HG03521 (cell line): ENCODE data around the gene MINAR1.
"Not testable (repeated sequence)": the region's sequence is repeated elsewhere in the genome, so short reads cannot be mapped to it uniquely, and the experiment has no call there.

Source experiments
- ATAC-seq: cut with Tn5 transposase; IDR thresholded peaks from one replicate; pipeline ENCODE4 v1.9.1; 2021; ENCODE audit warnings: mild to moderate bottlenecking, moderate library complexity; ENCODE audit not compliant: unreplicated experiment

MINAR1 gene

DNA sequence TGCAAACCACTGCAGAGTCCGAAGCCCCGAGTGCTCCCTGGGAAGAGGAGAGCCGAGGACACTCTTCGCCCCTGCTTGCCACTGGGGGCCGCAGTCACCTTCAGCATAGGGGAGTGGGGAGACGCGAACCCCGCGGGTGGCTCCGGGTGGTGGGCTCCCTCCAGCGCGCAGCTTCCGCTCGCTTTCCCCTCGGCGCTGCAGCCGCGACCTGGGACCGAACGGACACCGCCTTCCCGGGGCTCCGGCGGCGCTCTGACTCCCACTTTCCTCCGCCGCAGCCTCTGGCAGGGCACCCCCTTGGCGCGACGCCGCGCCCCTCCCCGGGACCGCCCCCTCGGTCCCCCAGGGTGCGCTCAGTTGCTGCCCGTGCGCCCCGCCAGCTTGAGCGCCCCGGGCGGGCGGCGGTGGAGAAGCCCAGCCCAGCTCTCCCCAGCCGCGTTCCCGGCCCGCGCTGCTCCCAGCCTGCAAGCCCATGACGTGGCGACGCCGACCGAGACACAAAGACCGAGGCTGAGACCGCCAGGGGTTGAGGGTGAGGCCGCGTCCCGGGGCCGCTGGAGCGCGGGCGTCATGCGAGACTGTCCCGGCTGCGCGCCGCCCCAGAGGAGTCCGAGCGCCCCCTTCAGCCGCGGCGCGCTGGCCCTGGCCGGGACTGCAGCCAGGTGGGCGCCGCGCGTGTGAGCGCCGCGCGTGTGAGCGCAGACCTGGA, at the start of gene MINAR1:
TSS of gene MINAR1 (plus strand) at position 701 of the 709 bp plus-strand sequence. CDS start 23,812 bp downstream, outside the sequence.
- ATAC-seq, result no peak

GRCh38 chr15:79394231-79394630, 37.9 kb upstream of the MINAR1 start:
- no peak for ATAC-seq

- ATAC-seq, result no peak
Measured at GRCh38 chr15:79396850-79397249, 35.3 kb upstream of the MINAR1 start.

GRCh38 chr15:79397269-79397910, 34.7 kb upstream of the MINAR1 start:
- no peak for ATAC-seq

DNA sequence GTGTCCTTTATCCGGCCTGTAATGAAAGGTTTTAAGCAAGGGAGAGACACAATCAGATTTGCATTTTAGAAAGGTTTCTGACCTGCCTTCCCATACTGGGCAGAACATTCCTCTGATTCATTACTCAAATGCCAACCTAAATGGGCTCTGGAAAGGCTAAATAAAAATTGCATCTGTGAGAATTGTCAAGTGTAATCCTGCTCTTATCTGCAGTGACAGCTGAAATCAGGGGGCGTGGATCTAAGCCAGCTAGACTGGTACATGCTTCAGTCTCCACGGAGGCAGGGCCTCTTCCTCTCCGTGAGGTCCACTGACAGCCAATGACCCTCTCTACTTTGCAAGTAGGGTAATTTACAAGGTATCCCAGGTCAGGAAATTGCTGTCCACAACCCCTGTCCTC, 32.5 kb upstream of the MINAR1 start:
- no peak for ATAC-seq

DNA sequence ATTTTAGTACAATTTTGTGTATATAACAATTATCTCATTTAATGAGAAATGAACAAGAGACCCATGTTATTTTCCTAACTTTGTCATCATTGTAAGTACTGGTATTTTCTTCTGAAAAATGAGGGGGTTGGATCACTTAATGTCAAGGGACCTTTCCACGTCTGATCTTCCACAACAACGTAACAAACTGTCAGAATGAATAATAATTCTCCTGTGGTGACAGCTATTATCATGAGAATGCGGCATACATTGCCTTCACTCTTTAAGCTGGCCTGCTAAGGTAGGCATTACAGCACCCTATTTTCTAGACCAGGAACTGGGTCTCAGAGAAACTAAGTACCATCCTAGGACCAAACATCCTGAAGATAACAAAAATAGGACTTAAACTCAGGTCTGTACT, 31.5 kb upstream of the MINAR1 start:
- ATAC-seq, result no peak

GRCh38 chr15:79401301-79401700, 30.8 kb upstream of the MINAR1 start:
- no peak for ATAC-seq

DNA sequence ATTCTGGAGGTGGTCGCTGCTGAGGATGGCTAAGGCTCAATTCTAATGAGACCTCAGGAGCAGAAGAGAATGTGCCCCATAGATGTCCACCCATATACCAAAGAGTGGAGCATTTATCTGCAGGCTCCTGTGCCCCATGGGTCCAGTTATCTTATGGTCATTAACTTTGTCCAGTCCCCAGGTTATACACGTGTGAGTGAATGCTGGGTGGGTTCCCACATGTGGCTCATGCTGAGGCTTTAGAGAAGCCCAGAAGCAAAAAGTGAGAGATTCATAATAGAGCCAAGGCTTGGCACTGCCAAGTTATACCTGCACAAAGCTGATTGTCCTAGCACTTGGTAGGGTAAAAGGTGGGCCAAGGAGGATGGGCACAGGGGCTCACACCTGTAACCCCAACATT, 30.0 kb upstream of the MINAR1 start:
- ATAC-seq, result no peak

DNA sequence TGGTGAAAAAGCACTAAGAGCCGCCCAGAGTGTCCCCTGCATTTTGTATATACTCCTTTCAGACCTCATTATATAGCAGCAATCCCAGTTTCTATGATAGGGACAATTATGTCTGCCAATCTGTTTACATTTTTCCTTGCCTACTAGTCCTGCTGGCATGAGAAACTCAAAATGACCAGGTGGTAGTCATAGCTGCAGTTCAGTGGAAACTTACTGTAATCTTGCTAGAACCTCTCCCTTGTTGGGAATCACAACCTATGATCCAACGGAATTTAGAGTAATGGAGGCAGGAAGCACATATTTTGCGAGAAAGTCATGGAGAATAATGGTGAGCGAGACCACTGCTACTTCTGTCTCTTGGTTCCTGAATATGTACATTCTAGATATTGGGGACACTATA, 28.6 kb upstream of the MINAR1 start:
- no peak for ATAC-seq

DNA sequence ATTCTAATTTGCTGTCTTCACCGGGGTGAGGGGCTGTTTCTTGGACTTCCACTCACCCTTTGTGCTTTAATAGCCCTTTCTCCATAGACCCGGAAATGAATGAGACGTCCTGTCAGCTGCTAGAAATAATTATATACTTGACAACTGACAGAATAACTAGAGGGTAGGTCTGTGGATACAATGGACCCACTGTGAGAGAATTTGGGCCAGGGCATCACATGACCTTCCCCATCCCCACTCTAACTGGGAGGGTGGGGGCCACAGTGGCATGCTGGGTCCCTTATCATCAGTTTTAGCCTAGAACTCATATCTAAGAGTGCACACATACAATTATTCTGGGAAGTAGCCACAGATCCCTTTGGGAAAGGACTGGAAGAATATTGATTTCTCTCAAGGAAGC, 25.9 kb upstream of the MINAR1 start:
- no peak for ATAC-seq

GRCh38 chr15:79408041-79408440, 24.1 kb upstream of the MINAR1 start:
- no peak for ATAC-seq

GRCh38 chr15:79410237-79410636, 21.9 kb upstream of the MINAR1 start:
- ATAC-seq, result no peak

DNA sequence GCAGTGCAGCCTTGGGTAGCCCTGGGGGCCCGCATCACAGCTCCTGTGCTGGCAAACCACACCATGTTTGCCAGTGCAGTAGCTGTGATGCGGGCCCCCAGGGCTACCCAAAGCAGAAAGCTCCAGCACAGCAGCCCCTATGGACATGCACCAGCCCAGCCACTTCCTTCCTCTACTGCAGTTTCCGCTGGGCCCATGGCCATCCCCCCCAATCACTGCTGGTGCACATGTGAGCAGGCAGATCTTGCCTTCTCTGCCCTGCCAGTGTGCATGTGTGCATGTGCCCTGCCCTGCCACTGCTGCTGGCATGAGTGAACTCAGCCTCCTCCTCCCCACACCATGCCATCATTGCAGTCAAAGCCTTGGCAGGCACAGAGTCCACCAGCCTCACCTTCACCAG, 20.1 kb upstream of the MINAR1 start:
- no peak for ATAC-seq

DNA sequence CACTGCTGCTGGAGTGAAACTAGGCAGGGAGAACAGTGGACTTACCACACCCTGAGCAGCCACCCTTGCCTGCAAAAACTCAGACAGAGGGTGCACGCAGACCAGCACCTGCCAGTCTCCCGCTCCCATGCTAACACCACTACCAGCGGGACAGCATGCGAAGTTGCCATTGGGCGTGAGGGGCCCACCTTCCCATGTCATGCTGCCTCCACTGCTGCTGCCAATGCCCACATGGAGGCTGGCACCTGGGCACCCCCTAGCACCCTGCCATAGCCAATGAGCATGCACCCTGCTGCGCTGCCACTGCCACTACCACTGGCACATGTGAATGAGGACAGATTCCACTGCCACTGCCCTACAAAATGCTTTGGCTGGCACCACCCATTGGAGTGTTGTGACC, 19.7 kb upstream of the MINAR1 start:
- ATAC-seq, result no peak

DNA sequence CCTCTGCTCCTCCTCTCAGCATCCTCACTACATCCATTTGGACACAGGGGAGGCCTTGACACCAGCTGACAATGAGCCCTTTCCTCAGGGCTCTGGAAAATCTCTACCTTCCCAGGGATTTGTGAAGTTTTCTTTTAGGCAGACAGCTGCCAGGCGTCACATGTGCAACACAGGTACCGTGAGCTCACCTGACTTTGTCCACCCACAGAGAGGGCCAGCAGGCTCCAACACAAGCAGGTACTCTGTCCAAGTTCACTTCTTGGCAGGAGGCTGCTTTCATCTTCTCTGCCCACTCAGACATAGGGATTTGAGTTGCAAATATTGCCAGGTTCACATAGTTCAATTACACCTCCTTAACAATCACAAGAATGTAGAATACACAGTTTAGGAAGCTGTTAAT, 15.3 kb upstream of the MINAR1 start:
- ATAC-seq, result no peak

GRCh38 chr15:79418693-79419279, 13.3 kb upstream of the MINAR1 start:
- no peak for ATAC-seq

DNA sequence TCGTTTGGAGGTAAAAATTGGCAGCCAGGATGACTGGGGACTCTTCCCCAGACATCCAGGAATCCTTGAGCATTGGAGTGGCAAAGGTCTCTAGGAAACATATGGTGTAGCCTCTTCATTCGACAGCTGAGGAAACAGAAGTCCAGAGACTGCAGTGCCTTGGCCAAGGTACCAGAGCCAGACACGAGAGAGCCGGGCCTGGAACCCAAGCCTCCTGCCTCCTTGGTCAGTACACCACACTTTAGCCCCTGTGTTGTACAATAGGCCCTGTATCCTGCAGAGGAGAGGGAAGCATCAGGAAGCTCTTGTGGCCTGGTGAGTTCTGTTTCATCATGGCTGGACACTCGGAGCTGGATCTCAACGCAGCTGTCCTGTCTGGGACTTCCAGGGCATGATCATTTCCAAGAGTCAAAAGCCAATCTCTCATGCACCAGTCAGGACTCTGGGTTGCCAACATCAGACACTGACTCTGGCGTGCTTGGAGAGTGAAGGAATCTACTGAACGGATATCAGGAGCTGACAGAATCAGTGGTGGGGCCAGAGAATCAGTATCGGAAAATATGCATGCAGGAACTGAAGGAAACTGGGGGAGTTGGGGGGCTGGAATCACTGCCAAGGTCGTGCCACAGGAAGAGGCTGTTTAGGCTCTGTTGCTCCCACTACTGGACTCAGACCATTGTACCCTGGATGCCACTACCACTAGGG, 6.4 kb upstream of the MINAR1 start:
- ATAC-seq, result no peak

GRCh38 chr15:79426899-79427298, 5.2 kb upstream of the MINAR1 start:
- ATAC-seq, result not testable (repeated sequence)

DNA sequence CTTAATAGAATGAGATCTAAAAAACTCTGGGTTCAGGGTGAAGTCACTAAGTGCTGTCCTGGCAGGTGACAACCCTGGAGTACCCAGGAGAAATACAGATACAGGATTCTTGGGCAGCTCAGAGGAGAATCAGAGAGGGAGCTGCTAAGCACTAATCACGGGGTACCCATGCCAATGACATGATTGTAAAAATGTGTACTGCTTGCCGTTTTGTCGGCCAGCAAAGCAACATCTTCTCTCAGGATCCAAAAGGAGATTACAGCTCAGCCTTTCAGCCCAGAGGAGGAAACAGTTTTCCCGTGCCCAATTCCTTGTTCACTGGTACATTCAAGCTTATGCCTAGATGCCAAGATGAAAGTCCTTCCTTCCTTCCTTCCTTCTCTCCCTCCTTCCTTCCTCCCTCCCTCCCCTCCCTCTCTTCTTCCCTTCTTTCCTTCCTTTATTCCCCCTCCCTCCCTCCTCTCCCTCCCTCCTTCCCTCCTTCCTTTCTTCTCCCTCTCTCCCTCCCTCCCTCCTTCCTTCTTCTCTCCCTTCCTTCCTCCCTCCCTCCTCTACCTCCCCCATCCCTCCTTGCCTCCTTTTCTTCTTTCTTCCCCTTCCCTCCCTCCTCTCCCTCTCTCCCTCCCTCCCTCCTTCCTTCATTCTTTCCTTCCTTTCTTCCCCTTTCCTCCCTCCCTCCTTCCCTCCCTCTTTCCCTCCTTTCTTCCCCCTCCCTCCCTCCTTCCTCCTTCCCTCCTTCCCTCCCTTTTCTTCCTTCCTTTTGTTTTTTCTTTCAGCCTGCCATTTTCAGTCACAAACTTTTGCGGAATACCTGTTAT, 4.1 kb upstream of the MINAR1 start:
- no peak for ATAC-seq

DNA sequence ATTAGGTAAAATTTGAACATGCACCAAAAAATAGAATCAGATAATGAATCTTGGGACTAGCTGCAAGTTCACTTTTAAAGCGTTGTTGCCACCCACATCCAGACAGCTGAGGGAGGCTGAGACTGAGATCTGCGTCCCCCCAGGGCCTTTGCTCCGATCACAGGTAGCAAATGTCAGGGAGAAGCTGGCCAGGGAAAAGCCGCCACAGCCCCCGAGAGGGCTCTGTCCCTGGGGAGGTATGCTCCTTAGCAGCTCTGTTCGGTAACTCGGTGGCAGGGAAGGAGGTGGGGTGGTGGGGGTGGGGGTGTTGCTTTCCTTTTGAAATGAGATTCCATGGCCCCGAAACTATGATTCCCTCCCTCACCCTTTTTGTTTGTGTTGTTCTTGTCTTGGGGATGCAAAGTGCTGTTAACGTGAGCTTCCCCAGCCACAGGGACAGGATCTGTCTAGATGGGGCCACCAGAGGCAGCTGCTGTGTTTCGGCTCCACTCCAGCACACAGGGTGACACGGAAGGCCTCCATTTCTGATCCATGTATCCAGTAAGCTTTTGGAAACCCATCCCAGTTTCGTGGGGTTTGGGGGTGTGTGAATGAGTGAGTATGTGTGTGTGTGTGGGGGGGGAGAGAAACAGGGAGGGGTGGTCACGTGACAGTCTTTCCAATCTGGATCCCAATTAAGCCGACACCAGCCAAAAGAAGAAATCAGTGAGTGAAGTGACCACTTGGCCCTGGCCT, 1.1 kb upstream of the MINAR1 start:
- ATAC-seq, result no peak
